GM18526 (cell line): ENCODE data around the gene SMIM33.

Experiments used
- POLR2A ChIP-seq: IDR thresholded peaks from 3 replicates; pipeline ENCODE4 v1.6.1; 2011; ENCODE audit not compliant: insufficient read length; ENCODE audit errors: extremely low read depth

The SMIM33 gene

DNA sequence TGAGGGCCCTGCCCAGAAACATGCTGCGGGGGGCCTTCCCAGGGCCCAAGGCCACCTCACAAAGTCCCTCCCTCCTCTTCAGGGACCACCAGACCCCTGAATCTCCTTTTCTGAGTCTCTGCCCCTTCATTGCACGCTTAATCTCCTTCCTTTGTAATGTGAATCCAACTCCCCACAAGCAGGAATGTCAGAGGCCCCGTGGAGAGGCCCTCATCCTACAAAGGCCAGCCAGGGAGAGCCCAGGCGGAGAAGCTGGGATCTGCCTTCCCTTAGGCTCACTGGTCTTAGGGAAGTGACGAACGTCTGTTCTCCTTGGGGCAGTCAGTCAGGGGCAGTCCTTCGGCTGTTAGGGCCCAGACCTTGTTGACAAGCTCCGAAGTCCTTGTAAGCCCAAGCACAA is 2.3 kb downstream of the SMIM33 start:
- no peak for TF ChIP-seq POLR2A

DNA sequence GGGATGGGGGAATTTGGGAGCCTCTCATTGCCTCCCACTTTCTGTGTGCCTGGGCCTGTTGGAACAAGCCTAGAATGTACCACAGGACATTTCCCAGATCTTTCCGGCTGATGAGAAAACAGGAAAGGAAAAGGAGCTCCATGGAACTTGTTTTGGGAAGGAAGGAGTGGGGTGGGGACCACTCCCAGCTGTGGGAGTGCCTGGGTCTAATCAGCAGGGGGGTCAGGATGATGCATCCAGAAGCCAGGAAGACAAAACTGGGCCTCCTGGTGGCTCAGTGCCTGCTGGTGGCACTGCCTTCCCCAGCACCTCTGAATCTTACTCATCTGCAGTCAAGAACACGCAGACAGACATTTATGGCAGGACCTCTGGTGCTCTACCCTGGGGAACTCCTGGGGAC is 2.8 kb downstream of the SMIM33 start:
- no peak for TF ChIP-seq POLR2A

DNA sequence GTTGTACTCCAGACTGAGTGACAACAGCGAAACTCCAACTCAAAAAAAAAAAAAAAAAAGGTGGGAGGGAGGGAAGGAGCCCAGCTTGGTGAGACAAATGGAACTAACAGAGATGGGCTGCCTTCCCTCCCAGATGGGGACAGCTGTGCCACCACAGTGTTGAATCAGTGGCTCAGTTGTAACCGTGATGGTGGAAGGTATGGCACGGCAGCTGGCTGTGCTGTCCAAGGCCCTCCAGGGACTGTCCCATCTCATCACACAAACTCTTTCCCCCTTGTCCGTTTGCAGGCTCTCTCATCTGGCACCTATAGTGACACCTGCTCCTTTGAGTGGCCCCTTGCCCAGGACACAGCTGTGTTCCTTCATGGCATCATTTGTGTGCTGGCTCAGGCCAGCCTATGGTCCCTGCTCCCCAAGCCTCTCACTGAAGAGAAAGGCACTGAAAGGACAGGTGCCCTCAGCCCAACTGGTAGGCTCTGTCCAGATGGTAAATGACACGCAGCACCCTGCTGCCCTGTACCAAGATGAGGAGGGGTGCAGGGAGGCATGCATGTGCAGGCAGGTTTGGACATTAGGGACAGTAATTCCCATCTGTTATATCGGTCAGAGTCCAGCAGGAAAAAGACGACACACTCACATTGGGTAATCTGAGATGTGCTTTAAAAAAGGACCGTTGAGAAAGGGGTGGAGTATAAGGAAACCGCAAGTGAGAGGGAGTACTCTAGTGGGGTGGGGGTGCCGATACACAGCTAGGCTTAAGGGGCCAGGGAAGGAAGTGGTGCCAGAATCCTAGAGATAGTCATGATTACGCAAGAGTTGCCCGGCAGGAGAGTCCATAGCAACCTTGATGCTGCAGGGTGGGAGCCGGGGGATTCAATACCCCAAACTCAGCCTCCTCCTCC is 4.3 kb downstream of the SMIM33 start:
- no peak for TF ChIP-seq POLR2A

DNA sequence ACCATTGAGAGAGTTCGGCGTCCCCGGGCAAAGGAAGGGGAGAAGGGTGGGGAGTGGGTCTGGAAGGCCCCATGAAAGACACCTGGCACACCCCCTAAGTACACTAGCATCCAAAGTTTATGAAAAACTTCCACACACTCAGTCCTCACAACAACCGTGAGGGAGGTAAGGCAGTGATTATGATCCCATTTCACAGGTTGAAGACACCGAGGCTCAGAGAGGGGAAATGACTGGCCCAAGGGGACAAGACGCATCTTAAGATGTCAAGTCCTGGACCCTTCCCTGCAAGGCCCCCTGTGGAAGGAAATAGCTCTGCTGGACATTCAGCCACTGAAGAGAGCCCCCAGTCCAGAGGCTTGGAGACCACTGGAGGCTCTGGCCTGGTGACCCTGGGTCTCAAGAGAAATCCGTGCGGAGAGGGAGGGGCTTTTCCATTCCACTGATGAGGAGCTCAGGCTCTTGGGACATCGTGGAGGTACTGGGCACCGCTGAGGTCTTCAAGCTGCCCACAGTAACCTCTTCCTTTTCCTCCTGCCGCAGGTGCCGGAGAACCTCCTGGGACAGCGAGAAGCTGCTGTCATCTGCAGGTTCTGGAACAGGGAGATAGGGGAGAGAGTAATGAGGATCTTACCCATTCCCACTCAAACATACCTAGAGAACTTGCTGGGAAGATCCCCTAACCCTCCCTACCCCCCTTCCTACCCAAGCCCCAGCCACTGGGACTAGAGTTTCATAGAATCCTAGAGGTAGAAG is 5.2 kb downstream of the SMIM33 start:
- TF ChIP-seq POLR2A = no peak

DNA sequence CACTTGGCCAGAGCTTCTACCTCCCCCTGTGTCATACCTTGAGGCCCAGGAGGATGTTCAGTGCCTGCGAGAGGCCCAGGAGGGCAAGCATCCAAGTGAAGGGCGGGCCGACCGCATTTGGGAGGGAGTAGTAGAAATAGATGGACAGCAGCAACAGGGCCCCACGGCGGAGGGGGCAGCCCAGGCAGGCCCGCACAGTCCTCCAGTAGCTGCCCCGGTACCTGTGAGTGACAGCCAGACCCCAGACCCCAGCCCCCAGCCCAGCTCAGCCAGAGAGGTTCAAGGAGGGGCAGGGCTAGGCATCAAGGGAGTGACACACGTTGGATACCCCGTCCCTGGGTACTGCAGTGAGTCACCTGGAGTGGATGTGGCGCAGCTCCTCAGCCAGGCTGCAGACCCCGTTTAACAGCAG is 10.3 kb downstream of the SMIM33 start:
- no peak for TF ChIP-seq POLR2A

DNA sequence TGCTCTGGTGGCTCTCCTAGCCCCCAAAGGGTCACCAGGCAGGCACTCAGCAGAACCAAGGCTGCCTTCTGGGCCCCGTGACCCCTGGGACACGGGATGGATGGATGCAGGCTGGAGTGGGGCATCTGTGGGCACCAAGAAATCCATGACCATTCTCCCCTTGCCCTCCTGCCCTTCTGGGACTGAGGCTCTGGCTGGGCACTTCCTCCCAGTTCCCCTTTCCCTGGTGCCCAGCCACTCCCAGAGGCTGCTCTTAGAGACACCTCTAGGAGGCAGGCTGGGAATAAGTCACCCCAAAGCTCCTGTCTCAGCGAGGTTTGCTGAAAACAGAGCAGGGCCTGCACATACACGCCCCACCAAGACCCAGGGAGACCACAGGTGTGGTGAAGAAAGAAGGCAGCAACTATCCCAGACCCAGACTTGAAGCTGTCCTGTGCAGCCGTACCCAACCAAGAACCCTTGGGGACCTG is 10.8 kb downstream of the SMIM33 start:
- no peak for TF ChIP-seq POLR2A

DNA sequence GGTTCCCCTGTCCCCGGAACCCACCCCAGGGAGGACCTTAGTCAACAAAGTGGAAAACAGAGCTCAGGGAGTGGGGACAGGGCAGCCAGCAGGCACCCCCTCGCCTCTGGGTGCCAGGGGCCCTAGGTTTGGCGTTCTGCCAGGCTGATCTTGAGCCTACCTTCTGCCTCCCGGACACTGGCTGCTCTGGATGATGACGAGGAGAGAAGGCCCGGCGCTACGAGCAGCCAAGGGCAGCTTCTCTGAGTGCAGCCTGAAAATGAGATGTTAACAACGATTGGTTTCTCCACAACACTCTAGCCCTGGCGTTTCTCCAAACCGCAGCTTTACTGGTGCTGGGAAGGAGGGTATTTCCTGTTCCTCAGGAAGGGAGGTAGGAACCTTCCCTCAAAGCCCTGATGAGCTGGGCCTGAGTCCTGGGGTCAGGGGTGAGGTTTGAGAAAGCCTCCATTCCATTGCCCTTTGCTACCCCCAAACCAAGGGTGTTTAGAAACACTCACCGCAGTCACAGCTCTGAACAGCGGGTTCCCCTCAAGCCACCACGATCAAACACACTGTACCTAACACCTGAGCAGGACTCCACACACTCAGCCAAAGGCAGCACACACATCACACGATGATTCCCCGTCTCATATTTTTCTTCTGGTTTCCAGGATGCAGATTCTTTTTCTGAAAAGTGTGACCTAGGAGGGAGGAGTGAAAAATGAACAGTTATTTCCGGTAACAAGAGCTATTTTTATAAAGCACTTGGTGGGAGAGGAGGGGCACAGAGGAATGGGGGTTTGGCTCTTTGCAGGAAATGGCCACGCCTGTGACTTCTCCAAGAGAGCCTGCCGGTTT is 11.5 kb downstream of the SMIM33 start, which contains the start of gene STING1:
TSS of gene STING1 (minus strand) at position 709 of the 840 bp plus-strand sequence. CDS start 1,054 bp downstream, outside the sequence.
- TF ChIP-seq POLR2A = peak; percentile 16

DNA sequence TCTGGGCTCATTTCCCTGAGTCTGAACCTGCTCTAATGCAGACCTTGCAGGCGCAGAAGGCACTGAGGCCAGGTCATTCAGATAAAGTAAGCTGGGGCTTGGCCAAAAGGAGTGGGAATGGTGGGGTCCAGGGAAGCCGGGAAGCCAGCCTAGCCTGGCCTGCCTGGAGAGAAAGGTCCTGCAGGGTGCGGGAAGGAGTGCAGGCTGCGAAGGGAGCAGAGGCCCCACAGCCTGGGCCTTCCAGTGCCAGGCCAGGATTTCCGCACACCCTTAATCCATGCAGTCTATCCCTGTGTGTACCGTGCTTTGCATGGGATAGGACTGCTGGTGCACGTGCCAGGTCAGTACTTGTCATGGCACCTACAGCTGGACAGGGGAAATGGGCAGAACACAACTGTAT is 15.4 kb downstream of the SMIM33 start:
- TF ChIP-seq POLR2A = no peak

DNA sequence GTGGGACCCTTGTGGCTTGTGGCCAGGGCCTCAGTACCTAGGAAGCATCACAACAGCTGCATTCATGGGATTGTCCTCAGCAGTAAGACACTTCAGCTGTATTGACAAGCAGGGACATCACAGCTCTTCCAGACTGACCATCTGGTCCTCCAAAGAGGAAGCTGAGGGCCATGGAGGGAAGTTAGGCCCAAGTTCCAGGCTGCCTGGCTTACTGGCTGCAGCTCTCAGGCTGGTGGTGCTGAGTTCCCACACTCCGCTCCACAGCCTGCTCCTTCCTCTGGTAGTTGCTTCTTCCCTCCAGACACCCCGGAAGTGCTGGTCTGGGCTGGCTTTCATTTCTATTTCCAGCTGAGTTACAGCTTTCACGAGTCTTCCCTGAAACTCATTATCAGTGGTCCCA is 17.5 kb downstream of the SMIM33 start:
- no peak for TF ChIP-seq POLR2A

DNA sequence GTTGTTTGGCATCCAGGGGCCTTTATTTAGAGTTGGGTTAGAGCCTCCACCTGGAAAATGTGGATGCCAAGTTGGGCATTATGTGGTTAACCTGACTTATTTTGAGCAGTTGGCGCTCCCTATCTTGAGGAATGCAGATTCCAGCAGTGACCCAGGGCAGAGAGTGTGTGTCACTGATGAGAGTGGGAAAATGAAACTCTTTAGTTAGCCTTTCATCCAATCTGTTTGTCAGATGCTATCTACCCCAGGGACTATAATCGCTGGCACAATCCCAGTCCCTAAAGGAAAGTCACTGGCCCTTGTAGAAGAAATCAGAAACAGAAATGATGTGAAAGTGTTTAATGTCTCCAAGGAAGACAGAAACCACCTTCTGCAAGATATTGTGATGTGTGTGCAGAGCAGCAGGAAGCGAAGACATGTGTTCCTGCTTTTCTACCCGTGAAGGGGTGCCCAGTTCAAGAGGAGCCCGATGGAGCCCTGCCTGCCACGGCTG is 21.9 kb downstream of the SMIM33 start:
- no peak for TF ChIP-seq POLR2A

DNA sequence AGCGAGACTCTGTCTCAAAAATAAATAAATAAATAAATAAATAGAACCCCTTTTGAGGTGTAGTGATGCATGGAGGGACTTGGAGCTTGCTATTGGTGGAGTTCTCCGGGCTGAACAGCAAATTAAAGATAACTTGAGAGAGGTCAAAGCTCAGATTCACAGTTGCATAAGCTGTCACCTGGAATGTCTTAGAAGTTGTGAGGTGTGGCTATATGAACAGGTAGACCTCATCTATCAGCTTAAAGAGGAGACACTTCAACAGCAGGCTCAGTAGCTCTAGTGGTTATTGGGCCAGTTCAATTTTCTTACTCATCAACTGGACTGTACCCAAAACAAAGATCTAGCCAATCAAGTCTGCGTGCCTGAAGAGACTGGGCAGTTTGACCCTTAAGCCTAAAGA is 23.5 kb downstream of the SMIM33 start:
- TF ChIP-seq POLR2A = no peak

DNA sequence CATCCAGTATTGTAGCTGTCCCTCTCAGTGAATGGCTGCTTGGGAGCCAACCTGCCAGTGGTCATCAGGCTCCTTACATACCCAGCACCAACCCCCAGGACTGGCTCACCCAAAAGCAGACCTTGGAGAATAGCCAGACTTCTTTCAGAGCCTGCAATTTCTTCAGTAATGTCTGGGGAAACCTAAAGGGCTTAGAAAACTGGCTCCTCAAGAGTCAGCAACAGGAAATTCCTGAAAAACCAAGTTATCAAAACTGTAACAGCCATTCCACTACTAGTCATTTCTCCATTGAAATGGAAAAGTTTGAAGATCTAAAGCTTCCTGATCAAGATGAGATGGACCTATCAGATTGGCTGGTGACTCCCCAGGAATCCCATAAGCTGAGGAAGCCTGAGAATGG is 24.0 kb downstream of the SMIM33 start:
- no peak for TF ChIP-seq POLR2A

DNA sequence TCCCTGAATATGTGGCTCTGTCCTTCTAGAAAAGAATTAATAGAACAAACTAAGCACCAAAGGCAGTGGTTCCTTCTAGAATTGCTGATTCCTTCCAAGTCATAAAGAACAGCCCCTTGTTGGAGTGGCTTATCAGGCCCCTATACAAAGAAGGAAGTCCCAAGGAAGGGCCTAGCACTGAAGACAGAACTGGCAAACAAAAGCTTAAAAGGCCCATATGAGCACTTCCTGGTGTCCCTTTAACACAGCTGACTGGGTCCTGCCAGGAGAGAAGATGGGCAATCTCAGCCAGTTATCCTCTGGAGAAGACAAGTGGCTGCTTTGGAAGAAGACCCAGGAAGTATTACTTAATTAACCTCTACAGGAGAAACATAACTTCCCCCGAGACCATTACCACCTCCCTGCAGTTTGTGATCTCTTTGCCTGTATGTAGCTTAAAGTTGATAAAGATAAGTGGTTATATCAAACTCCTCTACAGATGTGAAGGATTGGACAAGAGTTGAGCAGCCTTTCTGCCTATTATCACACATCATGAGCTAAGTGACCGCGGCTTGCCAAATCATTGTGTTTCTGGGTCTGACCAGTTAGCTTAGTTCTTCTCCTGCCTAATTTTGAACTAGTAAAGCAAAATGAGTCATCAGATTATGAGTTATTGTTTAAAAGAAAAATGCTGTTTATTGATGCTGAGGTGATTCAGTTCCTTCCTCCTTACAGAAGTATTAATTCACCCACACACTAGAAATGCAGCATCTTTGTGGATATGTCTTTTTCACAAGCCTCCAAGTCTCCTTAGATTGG is 25.0 kb downstream of the SMIM33 start:
- TF ChIP-seq POLR2A = no peak

DNA sequence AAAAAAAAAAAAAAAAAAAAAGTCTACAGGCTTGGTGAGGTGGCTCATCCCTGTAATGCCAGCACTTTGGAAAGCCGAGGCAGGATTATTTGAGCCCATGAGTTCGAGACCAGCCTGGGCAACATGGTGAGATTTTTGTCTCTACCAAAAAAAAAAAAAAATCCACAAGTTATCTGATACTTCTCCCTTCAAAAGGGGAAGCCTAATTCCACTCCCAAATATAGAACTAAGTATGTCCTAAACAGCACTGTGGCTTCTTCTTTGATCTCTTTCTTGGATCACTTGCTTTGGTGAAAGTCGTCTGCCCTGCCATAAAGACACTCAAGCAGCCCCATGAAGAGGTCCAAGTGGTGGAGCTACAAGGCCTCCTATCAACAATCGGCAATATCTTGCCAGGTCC is 30.6 kb downstream of the SMIM33 start:
- TF ChIP-seq POLR2A = no peak

DNA sequence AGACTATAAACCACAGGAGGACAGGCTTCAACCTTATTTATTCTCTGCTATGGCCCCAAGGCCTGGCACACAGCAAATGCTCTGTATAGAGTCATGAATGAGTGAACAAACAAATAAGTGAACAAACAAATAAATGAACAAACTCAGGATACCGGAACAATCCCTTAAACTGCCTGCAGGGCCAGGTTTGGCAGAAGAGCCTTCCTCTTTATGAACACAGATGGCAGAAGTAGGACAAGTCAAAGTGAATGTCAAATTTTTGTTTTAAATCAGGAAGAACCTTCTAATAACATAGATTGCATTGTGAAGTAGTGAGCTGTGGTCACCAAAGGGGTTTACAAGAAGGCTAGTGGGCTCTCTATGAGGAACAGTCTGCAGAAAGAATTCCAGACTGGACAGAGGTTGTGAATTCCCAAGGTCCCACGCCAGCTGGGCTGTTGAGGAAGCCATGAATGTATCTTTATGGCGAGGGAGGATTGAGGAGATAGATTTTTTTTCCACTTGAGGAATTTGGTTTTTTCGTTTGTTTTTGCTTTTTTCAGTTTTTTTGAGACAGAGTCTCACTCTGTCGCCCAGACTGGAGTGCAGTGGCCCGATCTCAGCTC is 42.1 kb downstream of the SMIM33 start:
- TF ChIP-seq POLR2A = no peak
